NCI-H1092 treated with DMSO at 0.1 percent for 48 hours (cell line): ENCODE data around the gene ELF1.
"Not testable (repeated sequence)": the region's sequence is repeated elsewhere in the genome, so short reads cannot be mapped to it uniquely, and the experiment has no call there.

ENCODE experiments used
- DNase-seq: peaks from one replicate; lab custom pipeline; 2025; lab: John Stamatoyannopoulos, UW

The ELF1 gene

DNA sequence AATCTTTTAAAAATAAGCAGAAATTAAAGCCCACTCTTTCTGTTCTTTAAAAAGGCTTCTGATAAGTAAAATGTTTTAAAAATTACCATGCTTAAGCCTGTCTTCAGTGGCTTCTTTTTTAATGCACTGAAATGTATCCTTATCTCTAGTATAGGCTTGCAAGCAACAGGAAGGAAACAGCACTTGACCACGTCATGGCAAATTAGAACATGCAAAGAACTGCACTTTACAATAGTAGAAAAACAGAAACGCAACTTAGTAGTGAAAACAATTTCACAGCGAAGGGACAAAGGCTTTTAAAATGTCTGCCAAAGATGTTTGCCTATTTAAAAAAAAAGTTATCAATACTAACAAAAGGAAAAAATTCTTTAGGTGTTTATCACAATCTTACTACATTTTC is 36.3 kb downstream of the ELF1 start:
- no peak for DNase-seq

DNA sequence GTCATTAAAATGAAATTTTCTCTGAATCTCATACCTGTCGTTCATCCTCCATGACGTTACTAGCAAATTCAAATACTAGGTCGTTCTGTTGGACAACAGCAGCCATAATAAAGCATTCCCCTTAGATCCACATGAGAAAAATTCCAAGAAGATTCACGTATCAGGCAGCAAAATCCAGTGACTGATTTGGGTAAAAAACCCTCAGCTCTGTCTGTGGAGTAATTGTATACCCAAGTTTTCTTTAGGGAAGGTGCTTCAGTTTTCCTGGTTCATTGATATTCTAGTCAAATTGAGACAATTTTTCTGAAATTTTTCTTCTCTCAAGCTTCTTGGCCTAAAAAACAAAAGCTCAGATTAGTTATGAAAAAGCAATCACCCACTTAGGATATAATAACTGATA is 37.2 kb downstream of the ELF1 start:
- DNase-seq: no peak

GRCh38 chr13:40981361-40981760 is 37.8 kb downstream of the ELF1 start:
- no peak for DNase-seq

GRCh38 chr13:40980461-40980860 is 38.7 kb downstream of the ELF1 start:
- no peak for DNase-seq

- no peak for DNase-seq
Observed at GRCh38 chr13:40979232-40979631, 39.9 kb downstream of the ELF1 start.

DNA sequence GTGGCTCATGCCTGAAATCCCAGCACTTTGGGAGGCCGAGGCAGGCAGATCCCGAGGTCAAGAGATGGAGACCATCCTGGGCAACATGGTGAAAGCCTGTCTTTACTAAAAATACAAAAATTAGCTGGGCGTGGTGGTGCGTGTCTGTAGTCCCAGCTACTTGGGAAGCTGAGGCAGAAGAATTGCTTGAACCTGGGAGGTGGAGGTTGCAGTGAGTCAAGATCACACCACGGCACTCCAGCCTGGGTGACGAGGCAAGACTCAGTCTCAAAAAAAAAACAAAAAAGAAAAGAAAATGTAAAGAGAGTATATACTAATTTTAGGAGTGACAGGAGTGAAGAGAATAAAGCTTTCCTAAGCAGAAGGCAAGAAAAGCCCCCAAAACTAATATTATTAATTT is 41.0 kb downstream of the ELF1 start:
- DNase-seq: not testable (repeated sequence)

DNA sequence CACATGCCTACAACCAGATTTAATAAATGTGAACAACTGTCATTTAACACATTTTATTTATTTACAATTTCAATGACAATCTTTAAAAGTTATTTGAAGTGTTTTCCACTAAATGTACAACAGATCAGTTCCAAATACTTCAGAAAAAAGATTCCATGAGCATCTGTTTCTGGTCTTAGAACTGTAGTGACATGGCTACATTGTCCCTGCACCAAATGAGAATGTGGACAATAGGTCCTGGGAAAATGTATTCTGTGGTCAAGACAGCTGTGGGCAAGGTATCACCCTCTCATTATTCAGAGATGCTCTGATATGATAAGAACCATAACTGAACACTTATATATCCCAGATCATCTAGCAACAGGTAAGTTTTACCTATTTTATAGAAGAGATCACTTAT is 43.7 kb downstream of the ELF1 start:
- DNase-seq: no peak

- no peak for DNase-seq
Observed at GRCh38 chr13:40974460-40975407, 44.4 kb downstream of the ELF1 start.

GRCh38 chr13:40973409-40973808 is 45.7 kb downstream of the ELF1 start:
- no peak for DNase-seq

DNA sequence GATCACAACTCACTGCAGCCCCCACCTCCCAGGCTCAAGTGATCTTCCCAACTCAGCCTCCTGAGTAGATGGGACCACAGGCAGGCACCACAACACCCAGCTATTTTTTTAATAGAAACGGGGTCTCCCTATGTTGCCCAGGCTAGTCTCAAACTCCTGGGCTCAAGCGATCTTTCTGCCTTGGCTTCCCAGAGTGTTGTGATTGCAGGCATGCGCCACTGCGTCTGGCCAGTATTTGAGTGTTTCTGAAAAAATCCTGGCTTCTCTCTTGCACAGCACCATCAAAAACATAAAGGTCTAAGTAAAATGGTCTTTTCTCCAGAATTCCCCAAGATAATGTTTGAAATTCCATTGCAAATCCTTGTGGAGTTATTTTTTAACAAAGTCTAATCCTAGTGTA is 47.8 kb downstream of the ELF1 start:
- DNase-seq: no peak

DNA sequence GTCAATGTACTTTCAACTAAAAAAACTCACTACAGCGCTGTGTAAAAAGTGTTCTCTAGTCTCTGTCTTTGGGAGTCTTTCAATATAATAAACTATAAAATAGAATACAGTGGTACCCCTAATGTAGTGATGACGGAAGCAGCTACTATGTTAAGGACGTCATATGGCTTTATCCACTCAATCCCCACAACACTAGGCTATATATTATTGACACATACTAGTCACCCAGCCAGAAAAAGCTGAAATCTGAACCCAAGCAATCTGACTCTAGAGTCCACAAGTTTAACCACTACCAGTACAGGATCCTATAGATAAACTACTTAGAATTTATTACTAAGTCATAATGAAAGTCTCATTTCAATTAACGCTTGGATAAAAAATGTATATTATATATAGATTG is 48.3 kb downstream of the ELF1 start:
- DNase-seq: no peak

DNA sequence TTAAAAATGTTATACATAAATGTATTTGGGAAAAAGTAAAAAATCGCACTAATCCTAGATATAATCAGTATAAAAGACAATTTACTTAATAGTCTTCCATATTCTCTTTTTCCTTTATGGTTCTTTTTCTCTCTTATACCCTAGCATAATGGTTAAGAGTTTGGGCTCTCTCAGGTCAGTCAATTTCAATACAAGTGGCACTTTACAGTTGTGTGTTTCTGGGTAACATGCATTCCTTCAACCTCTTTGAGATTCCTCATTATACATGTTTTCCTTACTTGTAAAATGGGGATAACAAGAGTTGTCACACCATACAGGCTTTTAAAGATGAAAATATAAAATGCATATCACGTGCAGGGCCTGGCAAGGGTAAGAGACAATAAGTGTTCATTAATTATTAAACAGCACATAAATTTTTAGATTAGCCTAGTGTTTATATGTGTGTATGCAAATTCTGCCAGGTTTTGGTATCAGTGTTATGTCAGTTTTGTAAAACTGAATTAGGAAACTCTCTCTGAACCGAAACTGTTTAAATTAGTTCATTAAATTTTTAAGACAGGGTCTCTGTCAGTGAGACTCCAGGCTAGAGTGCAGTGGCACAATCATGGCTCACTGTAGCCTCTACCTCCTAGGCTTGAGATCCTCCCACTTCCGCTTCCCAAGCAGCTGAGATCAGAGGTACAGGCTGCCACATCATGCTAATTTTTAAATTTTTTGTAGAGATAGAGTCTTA is 49.8 kb downstream of the ELF1 start:
- no peak for DNase-seq

- DNase-seq: no peak
Observed at GRCh38 chr13:40968416-40969000, 50.6 kb downstream of the ELF1 start.

DNA sequence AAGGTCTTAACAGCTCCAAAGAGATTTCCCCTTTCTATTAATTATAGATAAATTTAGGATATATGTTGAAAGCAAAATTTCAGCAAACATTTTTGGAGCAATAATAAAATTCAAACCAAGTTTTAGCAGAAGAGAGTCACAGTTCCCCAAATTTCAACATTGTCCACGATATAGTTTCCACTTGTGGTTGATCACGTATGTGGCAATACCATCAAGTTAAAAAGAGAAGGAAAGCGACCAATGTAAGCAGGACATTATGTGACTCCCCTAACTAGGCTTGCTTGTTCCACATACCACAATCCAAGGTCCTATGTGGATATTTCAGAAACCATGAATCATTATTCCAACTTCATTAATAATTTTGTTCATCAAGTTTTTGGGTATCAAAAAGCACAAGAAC is 52.8 kb downstream of the ELF1 start:
- no peak for DNase-seq

GRCh38 chr13:40963927-40964326 is 55.2 kb downstream of the ELF1 start:
- DNase-seq: no peak

- DNase-seq: no peak
Observed at GRCh38 chr13:40961826-40962225, 57.3 kb downstream of the ELF1 start.

DNA sequence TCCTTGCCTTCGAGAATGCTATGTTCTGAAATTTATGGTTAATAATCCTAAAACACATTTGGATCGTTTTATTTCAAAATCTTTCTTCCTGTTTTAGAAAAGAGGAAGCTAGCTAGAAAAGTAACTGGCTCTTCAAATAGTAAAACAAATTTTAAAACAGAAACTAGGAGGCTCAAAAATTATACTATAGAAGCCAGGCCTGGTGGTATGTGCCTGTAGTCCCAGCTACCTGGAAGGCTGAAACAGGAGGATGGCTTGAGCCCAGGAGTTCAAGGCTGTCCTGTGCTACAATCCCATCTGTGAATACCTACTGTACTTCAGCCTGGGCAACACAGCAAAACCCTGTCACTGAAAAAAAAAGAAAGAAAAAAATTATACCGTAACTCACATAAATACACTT is 57.9 kb downstream of the ELF1 start:
- DNase-seq: no peak

DNA sequence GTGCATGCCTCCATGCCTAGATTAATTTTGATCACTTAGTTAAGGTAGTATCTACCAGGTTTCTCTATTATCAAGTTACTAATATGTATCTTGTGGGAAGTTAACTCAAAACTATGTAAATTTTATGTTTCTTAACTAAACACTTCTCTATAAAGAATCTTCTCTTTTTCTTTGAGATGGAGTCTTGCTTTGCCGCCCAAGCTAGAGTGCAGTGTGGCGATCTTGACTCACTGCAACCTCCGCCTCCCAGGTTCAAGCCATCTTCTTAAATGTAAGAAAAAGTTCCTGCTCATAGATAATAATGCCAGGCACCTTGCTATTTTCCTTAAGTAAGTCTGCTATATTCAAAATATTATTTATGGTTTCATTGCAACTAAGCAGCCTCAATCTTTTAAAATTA is 58.4 kb downstream of the ELF1 start:
- DNase-seq: no peak

GRCh38 chr13:40958655-40959054 is 60.5 kb downstream of the ELF1 start:
- DNase-seq: no peak

DNA sequence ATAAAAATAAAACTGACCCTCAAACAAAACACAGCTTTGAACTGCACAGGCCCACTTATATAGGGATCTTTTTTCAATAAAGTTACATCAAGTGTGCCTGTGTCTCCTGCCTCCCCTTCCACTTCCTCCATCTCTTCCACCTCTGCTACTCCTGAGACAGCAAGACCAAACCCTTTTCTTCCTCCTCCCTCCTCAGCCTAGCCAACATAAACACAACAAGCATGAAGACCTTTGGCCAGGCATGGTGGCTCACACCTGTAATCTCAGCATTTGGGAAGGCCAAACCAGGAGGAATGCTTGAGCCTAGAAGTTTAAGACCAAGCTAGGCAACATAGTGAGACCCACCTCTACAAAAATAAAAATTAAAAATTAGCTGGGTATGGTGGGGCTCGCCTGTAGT is 72.6 kb downstream of the ELF1 start:
- no peak for DNase-seq

GRCh38 chr13:40943073-40943472 is 76.0 kb downstream of the ELF1 start:
- no peak for DNase-seq

DNA sequence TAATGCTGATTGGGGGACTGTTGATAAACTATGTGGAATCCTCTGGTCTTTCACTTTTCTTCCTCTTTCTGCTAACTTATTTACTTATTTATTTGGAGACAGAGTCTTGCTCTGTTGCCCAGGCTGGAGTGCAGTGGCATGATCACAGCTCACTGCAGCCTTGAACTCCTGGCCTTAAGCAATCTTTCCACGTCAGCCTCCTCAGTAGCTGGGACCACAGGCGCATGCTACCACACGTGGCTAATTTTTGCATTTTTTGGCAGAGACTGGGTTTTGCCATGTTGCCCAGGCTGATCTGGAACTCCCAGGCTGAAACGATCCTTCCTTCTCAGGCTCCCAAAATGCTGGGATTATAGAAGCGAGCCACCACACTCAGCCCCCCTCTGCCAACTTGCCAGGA is 77.5 kb downstream of the ELF1 start:
- no peak for DNase-seq

- no peak for DNase-seq
Observed at GRCh38 chr13:40940841-40941240, 78.3 kb downstream of the ELF1 start.
